HG03442 (cell line): ENCODE measurements around the gene CPXM2.
A peak's percentile ranks its signal among the peaks of the same experiment; 100 is the strongest.

Source experiments
- ATAC-seq: cut with Tn5 transposase; IDR thresholded peaks from one replicate; pipeline ENCODE4 v1.9.1; 2021; ENCODE audit warnings: mild to moderate bottlenecking, moderate library complexity; ENCODE audit not compliant: unreplicated experiment

Gene CPXM2

DNA sequence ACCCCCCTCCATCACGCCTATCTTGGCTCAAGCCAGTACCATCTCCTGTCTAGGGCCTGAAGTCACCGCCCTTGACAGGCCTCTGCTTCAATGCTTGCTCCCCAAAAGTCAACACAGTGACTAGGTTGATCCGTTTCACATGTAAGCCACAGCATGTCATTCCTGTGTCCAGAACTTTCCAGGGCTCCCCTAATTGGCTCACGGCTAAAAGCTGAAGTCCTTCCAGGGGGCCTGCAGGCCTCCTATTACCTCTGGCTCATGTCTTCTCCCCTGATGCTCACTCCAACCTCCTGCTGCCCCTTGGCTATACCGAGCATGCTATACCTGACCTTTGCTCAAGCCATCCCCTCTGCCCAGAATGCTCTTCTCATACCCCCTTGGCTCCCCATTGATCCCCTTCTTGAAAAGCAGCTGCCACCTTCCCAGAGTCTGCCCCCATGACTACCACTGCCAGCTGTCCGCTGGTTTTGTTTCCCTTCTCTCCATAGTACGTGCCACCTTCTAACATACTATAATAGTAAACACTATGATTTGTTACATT, 39.1 kb downstream of the CPXM2 start:
- ATAC-seq, result no peak

GRCh38 chr10:123848564-123849457, 42.8 kb downstream of the CPXM2 start:
- peak; percentile 78 for ATAC-seq

DNA sequence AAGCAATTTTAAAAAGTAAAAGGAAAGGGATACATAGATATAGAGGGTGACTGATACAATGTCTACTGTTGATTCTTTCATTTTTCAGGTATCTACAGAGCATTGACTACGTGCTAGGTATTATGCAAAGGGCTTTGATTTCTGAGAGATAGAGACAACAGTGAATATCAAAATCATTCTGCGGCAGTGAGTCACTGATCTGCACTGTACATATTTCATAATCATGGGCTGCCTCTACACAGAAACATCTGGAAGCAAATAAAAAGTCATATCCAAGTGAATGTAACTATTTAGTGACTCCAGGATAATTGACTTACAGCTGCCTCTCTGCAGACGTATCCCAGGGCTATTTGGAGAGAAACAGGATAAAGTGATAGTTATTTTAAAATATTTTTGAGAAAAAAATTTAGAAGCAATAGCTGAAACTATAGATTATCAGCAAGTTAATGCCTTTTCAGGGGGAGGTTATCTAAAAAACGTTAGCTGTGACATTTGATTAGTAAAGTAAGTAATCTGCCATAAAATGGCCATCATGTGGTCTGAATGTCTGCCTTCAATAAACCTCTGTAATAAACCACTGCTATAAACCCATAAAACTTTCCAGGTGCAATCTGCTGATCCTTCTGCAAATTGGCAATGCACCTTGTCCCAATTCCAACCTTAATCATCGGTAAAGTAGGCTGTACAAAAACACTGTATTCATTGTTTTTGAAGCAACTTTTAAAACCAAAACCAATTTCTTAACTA, 43.7 kb downstream of the CPXM2 start:
- no peak for ATAC-seq

DNA sequence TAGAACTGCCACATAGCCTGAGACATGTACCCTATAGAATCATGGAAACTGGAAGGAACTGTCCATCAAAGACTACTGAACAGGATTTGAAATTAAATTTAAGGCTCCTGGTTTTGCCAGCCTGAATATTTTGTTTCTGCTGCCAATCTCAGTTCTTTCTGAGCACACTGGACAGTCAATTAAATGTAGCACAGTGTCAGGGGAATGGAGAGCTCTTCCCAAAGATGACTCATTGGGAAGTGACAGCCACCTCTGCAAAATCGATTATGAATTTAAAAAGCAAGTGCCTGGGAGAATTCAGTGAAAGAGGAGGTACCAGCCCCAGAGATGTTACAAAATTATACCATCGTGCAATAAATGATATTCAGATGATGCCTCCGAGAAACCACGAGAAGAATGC, 47.8 kb downstream of the CPXM2 start:
- ATAC-seq, result no peak

DNA sequence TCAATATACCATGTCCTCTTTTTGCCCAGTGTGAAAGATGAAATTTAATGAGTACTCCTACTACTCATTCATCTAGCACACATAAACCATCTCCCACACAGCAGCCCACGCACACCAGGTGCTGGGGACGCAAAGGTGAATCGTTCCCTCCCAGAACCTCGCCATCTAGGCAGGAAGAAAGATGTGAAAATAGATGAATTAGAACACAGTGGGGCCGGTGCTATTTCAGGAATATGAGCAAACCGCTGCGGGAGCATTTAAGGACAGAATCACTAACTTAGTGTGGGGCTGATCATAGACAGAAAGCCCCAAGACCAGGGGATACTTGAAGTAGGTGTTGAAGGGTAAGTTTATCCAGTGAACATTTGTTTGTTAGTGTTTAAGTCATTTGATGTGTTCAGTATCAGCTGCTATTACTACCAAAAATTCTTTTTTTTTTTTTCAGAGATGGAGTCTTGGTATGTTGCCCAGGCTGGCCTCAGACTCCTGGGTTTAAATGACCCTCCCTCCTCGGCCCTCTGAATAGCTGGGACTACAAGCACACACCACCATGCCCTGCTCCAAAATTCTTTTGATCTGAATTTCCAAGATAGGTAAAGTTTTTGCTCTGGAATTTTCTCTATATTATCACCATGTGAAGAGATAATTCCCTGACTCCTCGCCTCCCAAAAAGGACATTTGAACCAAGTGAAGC, 48.8 kb downstream of the CPXM2 start:
- no peak for ATAC-seq

GRCh38 chr10:123841560-123841959, 50.0 kb downstream of the CPXM2 start:
- ATAC-seq, result no peak

DNA sequence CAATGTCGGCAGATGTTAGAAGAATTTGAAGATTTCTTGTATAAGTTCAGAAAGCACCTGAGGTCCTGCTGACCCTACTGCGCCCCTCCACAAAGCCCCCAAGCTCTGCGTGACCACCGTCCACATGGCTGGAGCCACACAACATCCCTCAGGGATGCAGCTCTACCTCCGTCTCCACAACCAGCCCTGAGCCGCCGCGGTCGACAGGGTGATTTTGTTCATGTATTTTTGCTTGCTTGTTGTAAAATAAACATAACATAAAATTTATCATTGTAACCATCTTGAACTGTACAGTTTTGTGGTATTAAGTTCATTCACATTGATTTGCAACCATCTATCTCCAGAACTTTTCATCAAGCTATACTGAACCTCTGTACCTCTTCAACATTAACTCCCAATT, 50.5 kb downstream of the CPXM2 start:
- no peak for ATAC-seq

- no peak for ATAC-seq
These were observed 50.9 kb downstream of the CPXM2 start for GRCh38 chr10:123840714-123841113.

DNA sequence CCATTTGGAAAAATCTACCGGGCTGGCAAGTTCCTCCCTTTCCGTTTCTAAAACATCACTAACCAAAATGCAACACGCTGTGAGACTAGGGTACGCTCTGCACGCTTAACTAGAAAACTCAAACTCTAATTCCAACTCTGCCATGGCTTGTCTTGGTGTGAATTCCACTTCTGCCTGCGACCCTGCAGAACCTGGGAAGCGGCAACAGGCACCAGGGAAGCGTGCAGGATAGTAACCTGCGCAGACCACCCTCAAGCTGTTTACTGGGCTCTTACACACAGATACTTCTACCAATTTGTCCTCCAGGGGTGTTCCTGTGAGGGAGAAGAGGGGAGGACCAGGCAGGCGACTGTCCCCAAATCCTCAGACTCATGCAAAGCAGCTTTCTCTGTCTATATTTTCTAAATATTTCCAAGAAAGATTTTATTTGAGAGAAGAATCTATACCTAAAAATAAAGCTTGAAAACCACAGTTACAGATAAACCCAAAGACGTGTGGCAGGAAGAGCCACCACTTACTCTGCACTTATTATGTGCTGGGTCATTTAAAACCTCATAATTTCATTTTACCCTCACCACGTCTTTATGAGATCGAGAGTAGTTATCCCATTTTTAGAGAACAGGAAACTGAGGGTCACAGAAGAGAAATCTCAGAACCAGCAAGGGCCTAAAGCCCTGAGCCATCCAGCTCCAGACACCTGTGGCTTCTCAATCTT, 52.9 kb downstream of the CPXM2 start:
- ATAC-seq, result no peak

DNA sequence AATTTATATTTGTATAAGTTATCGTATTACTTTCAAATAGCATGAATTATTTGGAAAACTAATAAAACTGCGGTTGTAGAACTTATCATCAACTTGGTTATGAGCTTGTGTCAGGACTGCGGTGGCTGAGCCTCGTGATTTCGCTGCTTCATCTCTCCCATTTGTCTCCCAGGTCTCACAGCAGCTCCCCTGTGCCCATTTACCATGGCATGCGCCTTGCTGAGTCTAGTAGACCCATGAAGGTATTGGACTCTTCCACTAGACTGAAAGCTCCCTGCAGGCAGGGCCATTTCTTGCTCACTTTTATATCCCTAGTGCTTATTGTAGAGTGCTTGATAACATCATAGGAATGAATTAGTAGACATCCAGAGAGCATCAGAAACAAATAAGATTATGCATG, 53.9 kb downstream of the CPXM2 start:
- ATAC-seq, result no peak

DNA sequence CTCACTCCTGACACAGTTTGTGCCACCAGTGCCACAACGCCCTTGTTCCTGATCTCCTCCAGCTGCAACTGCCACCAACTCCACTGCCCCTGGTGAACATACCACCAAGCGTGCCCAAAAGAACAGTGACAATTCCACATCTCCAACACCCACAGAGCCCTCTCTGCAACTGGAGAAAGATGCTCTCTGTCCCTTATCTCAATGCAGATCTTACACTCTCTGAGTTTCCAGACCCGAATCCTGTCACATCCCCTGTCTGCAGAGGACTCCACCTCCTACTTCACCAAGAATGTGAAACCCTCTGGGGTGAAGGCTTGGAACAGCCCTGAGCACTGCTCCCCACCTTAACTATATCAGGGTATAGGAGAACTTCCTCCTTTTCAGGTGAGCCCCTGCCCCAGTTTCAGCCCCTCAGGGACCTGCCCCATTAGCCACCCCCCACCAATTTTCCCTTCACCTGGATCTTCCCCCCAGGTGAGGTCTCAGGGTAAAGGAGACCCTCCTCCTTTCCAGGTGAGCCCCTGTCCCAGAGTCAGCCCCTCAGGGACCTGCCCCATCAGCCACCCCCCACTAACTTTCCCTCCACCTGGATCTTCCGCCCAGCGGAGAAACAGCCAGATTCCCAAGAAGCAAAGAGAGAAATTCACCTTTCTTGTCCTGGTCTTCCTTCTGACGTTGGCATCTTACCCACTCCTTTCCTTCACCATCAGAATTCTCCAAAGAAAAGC, 55.0 kb downstream of the CPXM2 start:
- ATAC-seq, result no peak

DNA sequence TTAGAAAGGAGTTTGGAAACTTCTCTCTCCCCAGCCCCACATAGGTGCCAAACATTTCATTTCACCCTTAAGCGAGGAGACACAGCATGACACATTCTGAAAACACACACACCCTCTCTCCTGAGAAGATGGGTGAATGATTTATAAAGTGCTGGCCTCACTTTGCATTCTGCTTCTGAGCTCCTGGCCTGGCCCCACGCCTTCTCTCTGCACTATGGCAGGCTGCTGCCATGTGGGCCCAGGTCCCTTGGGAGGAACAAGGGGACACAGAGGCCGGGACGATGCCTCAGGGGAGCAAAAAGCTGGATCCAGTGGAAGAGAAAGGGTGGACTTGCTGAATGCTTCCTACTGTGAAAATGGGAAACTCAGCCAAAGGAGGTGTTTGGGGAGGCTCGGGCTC, 56.0 kb downstream of the CPXM2 start:
- peak; percentile 89 for ATAC-seq

GRCh38 chr10:123833170-123833850, 58.3 kb downstream of the CPXM2 start:
- ATAC-seq, result no peak

DNA sequence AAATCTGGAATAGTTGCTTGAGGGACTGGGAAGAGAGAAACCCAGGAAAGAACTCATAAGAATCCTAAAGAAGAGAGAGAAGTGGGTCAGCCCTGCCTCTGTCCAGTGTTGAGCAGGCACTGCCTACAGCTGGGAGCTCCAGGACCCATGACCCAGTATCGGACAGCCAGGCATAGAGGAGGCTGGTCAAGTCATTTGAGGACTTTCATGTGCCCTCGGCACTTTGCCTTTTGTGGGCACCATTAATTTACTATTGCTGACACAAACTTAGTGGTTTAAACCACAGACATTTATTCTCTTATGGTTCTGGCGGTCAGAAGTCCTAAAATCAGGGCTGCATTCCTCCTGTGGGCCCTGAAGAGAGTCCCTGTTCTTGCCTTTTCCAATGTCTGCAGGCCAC, 60.3 kb downstream of the CPXM2 start:
- no peak for ATAC-seq

- no peak for ATAC-seq
These were observed 70.5 kb downstream of the CPXM2 start for GRCh38 chr10:123821136-123821535.

- no peak for ATAC-seq
These were observed 82.0 kb downstream of the CPXM2 start for GRCh38 chr10:123809632-123810031.

GRCh38 chr10:123808906-123809305, 82.7 kb downstream of the CPXM2 start:
- no peak for ATAC-seq

DNA sequence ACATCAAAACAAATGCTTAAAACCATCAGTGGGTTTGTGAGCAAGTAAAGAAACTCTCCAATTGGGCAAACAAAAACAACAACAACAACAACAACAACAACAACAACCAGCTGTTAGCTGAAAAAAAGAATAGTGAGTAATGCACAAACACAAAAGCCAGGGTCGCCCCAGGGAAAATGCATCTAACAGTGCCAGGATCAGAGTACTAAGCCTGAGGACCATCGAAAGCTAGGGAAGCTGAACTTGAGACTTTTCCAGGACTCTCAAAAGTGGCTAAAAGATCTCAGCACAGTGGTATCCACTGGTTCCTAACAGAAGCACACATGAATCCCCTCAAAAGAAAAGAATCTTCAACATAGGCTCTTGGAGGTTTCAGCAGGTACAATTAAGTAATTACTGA, 83.3 kb downstream of the CPXM2 start:
- ATAC-seq, result no peak

- ATAC-seq, result no peak
These were observed 84.1 kb downstream of the CPXM2 start for GRCh38 chr10:123807444-123808035.
